Measurements from ENCODE around the gene ANO10.

ANO10 gene

DNA sequence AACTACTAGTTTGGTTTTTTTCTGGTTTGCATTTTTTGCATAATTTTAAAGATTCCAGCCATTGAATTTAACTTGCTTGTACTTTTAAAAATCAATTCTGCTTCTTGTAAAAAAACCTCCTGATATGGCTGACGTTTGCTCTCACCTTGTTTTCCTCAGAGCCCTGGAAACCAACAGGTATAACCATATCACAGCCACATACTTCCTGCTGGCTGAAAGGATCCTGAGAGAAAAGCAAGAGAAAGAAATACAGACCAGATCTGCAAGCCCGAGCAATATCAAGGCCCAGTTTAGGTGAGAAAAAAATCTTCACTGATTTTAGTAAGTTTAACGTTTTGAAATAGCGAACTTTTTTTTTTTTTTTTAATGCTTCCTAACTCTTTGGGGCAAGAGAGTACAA, 278.6 kb downstream of the ANO10 start:
- H3K27me3 ChIP-seq: no peaks in the 10 kb centered on the region
- peaks cover 81 to 98% (median 85%) of the 10 kb centered on the region in 3 donors for H3K36me3 ChIP-seq
- peaks cover 0 to 14% (median 5%) of the 10 kb centered on the region in 3 donors for H3K9me3 ChIP-seq
- H3K4me1 ChIP-seq: no peaks in the 10 kb centered on the region
- intact Hi-C loops (cut with DNase I; ENCODE audit: low total_unique reads): no loop called here
- no peak for DNase-seq
- H3K27ac ChIP-seq: no peak overlapping the region
- no peak overlapping the region for H3K4me3 ChIP-seq
- TF ChIP-seq, protein P1, sequence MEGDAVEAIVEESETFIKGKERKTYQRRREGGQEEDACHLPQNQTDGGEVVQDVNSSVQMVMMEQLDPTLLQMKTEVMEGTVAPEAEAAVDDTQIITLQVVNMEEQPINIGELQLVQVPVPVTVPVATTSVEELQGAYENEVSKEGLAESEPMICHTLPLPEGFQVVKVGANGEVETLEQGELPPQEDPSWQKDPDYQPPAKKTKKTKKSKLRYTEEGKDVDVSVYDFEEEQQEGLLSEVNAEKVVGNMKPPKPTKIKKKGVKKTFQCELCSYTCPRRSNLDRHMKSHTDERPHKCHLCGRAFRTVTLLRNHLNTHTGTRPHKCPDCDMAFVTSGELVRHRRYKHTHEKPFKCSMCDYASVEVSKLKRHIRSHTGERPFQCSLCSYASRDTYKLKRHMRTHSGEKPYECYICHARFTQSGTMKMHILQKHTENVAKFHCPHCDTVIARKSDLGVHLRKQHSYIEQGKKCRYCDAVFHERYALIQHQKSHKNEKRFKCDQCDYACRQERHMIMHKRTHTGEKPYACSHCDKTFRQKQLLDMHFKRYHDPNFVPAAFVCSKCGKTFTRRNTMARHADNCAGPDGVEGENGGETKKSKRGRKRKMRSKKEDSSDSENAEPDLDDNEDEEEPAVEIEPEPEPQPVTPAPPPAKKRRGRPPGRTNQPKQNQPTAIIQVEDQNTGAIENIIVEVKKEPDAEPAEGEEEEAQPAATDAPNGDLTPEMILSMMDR (IDR thresholded peaks at IDR 0.05): no peak

DNA sequence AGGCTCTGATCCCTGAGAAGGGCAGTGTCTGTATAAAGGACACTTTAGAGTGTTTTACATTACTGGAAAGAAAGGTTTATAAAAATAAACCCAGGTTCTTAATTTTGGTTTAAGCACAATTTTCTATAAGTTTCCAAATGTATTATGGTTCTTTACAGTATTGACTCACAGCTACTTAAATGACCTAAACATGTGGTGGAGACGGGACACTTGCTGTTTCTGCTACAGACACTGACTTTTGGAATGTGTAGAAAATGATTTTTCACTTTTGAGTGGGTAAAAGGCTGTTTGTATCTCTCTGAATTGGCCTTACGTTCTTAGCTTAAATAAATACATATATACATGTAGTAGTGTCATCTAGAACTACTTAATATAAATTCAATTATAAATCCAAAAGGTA, 280.0 kb downstream of the ANO10 start:
- no peaks in the 10 kb centered on the region for H3K4me1 ChIP-seq
- no peak overlapping the region for H3K27ac ChIP-seq
- peaks cover 81 to 98% (median 85%) of the 10 kb centered on the region in 3 donors for H3K36me3 ChIP-seq
- H3K4me3 ChIP-seq: no peak overlapping the region
- peaks cover 0 to 28% (median 19%) of the 10 kb centered on the region in 3 donors for H3K9me3 ChIP-seq
- intact Hi-C loops (cut with DNase I; ENCODE audit: low total_unique reads): no loop called here
- no peaks in the 10 kb centered on the region for H3K27me3 ChIP-seq
- DNase-seq: no peak
- TF ChIP-seq, protein P1 (IDR thresholded peaks at IDR 0.05): no peak

DNA sequence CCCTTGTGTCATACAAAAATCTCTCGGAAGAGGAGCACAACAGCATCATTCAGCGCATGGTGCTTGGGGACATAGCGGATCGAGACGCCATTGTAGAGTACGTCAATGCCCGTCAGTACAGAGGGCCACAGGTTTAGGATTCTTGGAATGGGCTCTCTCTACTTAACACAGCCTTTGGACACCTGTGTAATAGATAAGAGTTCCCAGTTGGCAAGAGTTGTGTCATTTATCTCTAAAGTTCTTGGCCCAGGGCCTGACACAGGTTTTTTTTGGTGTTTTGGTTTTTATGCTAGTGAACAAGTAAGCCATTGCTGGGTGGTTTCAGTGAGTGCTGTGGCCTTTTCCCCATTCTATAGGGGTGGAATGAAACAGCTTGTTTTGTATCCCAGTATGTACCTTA, 281.4 kb downstream of the ANO10 start:
- Histone ChIP-seq H3K36me3 (peaks cover 78 to 98% (median 85%) of the 10 kb centered on the region in 3 donors), H3K9me3 (peaks cover 0 to 41% (median 25%) of the 10 kb centered on the region in 3 donors)

DNA sequence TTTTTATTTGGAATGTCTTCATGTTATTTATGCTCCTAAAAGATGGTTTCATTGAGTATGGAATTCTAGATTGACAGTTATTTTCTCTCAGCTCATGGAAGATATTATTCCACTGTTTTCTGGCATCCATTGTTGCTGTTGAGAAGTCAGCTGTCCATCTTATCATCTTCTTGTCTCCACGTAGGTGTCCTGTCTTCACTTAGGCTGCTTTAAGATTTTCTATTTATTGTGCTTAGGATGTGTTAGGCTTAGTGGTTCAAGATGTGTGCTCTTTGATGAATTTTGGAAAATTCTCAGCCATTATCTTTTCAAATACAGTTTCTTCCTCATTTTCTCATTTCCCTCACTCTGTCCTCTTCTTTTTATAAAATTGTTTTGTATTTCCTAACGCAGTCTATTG, 283.5 kb downstream of the ANO10 start:
- peaks cover 0 to 44% (median 25%) of the 10 kb centered on the region in 3 donors for H3K9me3 ChIP-seq
- no peak for DNase-seq
- no peak overlapping the region for H3K4me3 ChIP-seq
- TF ChIP-seq, protein P1 (IDR thresholded peaks at IDR 0.05): no peak
- no peak overlapping the region for H3K27ac ChIP-seq
- no peaks in the 10 kb centered on the region for H3K4me1 ChIP-seq
- intact Hi-C loops (cut with DNase I; ENCODE audit: low total_unique reads): no loop called here
- H3K27me3 ChIP-seq: no peaks in the 10 kb centered on the region
- H3K36me3 ChIP-seq: peaks cover 74 to 97% (median 89%) of the 10 kb centered on the region in 3 donors

More for the DNA sequence above, 281.4 kb downstream of the ANO10 start:
- Histone ChIP-seq H3K4me1 (no peaks in the 10 kb centered on the region), H3K27me3 (no peaks in the 10 kb centered on the region), H3K4me3 (no peak overlapping the region), H3K27ac (no peak overlapping the region)
- TF ChIP-seq, protein P1 (IDR thresholded peaks at IDR 0.05): no peak
- intact Hi-C loops (cut with DNase I; ENCODE audit: low total_unique reads): no loop called here
- DNase-seq: no peak

DNA sequence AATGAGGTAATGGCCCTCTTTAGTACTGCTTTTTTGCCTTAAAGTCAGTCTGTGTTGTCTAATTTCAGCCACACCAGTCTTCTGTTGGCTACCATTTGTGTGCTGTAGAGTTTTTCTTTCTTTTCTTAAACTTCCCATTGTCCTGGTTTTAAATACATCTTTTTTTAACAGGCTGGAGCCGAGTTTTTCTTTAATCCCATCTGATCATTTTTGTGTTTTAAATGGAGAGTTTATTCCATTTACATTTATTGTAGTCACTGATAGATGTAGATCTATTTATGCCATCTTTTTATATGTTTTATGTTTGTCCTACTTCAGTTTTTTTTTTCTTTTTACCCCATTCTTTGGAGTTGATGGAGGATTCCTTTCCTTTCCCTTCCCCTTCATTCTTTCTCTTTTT, 286.0 kb downstream of the ANO10 start:
- H3K27ac ChIP-seq: no peak overlapping the region
- H3K4me1 ChIP-seq: no peaks in the 10 kb centered on the region
- no peak overlapping the region for H3K4me3 ChIP-seq
- no peaks in the 10 kb centered on the region for H3K27me3 ChIP-seq
- H3K36me3 ChIP-seq: peaks cover 58 to 81% (median 76%) of the 10 kb centered on the region in 3 donors
- DNase-seq: no peak
- peaks cover 0 to 44% (median 25%) of the 10 kb centered on the region in 3 donors for H3K9me3 ChIP-seq
- intact Hi-C loops (cut with DNase I; ENCODE audit: low total_unique reads): no loop called here
- TF ChIP-seq, protein P1 (IDR thresholded peaks at IDR 0.05): no peak

DNA sequence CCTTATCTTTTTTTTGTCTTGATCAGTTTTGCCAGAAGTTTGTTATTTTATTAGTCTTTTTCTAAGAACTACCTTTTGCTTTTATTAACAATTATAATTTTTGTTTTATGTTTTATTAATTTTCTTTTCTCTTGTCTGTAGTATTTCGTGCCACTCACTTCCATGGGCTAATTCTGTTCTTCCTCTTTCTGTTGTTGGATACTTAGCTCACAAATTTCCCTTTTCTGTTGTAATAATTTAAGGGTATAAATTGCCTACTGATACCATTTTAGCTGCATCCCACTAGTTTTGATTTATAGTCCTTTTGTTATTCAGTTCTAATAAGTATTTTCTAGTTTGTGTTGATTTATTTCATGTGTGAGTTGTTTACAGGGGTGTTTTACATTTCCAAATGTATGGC, 286.8 kb downstream of the ANO10 start:
- no peak overlapping the region for H3K4me3 ChIP-seq
- H3K36me3 ChIP-seq: peaks cover 49 to 73% (median 67%) of the 10 kb centered on the region in 3 donors
- intact Hi-C loops (cut with DNase I; ENCODE audit: low total_unique reads): no loop called here
- no peak for DNase-seq
- H3K27me3 ChIP-seq: no peaks in the 10 kb centered on the region
- TF ChIP-seq, protein P1 (IDR thresholded peaks at IDR 0.05): no peak
- peaks cover 0 to 2% (median 0%) of the 10 kb centered on the region in 4 donors for H3K4me1 ChIP-seq
- H3K9me3 ChIP-seq: peaks cover 0 to 44% (median 25%) of the 10 kb centered on the region in 3 donors
- H3K27ac ChIP-seq: no peak overlapping the region
